22Rv1 (cell line): ENCODE data around the gene ATP5F1B.

Source experiments
- CTCF ChIP-seq: fragments of 450-650 bp; IDR thresholded peaks from 2 replicates; pipeline ENCODE4 v1.5.1; 2017; ENCODE audit warnings: mild to moderate bottlenecking
- ZFX ChIP-seq: fragments of 450-650 bp; IDR thresholded peaks from 2 replicates; pipeline ENCODE4 v1.6.1; 2017; ENCODE audit warnings: antibody characterized with exemption, borderline replicate concordance

GRCh38 chr12:56645717-56646446 is at the start of gene ATP5F1B:
- TF ChIP-seq CTCF (no peak), ZFX (no peak)
